ENCODE results near the gene RPGRIP1L. TPM values are rescaled to one million over a fixed set of nuclear protein-coding genes. Genes with fewer than 3 reads are reported as not detected.

RPGRIP1L gene
- polyA plus RNA-seq, 1 donor (not counting 4 experiments of a cell fraction or from before 2014, with no cell fraction given), result 11.6 TPM

DNA sequence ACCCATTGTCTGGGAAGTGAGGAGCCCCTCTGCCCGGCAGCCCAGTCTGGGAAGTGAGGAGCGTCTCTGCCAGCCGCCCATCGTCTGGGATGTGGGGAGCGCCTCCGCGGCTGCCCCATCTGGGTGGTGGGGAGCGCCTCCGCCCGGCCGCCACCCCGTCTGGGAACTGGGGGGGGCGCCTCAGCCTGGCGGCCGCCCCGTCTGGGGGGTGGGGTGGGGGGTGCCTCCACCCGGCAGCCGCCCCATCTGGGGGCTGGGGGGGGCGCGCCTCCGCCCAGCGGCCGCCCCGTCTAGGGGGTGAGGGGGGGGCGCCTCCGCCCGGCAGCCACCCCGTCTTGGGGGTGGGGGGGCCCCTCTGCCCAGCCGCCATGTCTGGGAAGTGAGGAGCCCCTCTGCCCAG, 78.4 kb downstream of the RPGRIP1L start:
- no peak overlapping the region for H3K27ac ChIP-seq (ENCODE audit: control insufficient read depth, insufficient read depth, low read length)
- no peaks in the 10 kb centered on the region for H3K79me2 ChIP-seq (ENCODE audit: control insufficient read depth, insufficient read depth, low read length)
- TF ChIP-seq EZH2 (IDR thresholded peaks at IDR 0.05; ENCODE audit: low read length), result no peak
- TF ChIP-seq, protein P1, sequence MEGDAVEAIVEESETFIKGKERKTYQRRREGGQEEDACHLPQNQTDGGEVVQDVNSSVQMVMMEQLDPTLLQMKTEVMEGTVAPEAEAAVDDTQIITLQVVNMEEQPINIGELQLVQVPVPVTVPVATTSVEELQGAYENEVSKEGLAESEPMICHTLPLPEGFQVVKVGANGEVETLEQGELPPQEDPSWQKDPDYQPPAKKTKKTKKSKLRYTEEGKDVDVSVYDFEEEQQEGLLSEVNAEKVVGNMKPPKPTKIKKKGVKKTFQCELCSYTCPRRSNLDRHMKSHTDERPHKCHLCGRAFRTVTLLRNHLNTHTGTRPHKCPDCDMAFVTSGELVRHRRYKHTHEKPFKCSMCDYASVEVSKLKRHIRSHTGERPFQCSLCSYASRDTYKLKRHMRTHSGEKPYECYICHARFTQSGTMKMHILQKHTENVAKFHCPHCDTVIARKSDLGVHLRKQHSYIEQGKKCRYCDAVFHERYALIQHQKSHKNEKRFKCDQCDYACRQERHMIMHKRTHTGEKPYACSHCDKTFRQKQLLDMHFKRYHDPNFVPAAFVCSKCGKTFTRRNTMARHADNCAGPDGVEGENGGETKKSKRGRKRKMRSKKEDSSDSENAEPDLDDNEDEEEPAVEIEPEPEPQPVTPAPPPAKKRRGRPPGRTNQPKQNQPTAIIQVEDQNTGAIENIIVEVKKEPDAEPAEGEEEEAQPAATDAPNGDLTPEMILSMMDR (optimal IDR thresholded peaks at IDR 0.05 in 1 of 3, IDR thresholded peaks at IDR 0.05 in 1 of 3, conservative IDR thresholded peaks at IDR 0.05 in 1 of 3; ENCODE audit: extremely low read depth in 1 of 3, insufficient read depth in 2 of 3, low read length in 3 of 3), result no peak
- no peaks in the 10 kb centered on the region for H3K9me1 ChIP-seq (ENCODE audit: control insufficient read depth, extremely low read depth, insufficient read depth, low read length)
- no peaks in the 10 kb centered on the region for H3K9me3 ChIP-seq (ENCODE audit: control insufficient read depth, low read depth, low read length)
- no peaks in the 10 kb centered on the region for H3K4me1 ChIP-seq (ENCODE audit: control insufficient read depth, extremely low read depth, insufficient read depth, low read length)
- no peak overlapping the region for H3K4me2 ChIP-seq (ENCODE audit: control insufficient read depth, extremely low read depth, insufficient read depth, low read depth, low read length)
- no peaks in the 10 kb centered on the region for H3K36me3 ChIP-seq (ENCODE audit: control insufficient read depth in 2 of 2, extremely low read depth in 1 of 2, insufficient read depth in 2 of 2, low read length in 2 of 2)
- FAIRE-seq (no peak), DNase-seq (ENCODE audit: low read depth, low spot score) (no peak)
- no peaks in the 10 kb centered on the region for H3K27me3 ChIP-seq (ENCODE audit: control insufficient read depth, extremely low read depth, insufficient read depth, low read length)
- dilution Hi-C loops (cut with MboI; ENCODE audit: extremely low pct_ligation_motif_present, low sequenced_read_pairs), result no loop called here
- H4K20me1 ChIP-seq (ENCODE audit: control insufficient read depth, extremely low read depth, insufficient read depth, low read length), result no peaks in the 10 kb centered on the region
- H2AFZ ChIP-seq (ENCODE audit: control insufficient read depth, low read length), result no peak overlapping the region
- no peak overlapping the region for H3K9ac ChIP-seq (ENCODE audit: control insufficient read depth, extremely low read depth, insufficient read depth, low read length)
- H3K4me3 ChIP-seq (ENCODE audit: control insufficient read depth in 2 of 3, extremely low read depth in 1 of 3, insufficient read depth in 2 of 3, low read depth in 1 of 3, low read length in 3 of 3), result no peak overlapping the region

DNA sequence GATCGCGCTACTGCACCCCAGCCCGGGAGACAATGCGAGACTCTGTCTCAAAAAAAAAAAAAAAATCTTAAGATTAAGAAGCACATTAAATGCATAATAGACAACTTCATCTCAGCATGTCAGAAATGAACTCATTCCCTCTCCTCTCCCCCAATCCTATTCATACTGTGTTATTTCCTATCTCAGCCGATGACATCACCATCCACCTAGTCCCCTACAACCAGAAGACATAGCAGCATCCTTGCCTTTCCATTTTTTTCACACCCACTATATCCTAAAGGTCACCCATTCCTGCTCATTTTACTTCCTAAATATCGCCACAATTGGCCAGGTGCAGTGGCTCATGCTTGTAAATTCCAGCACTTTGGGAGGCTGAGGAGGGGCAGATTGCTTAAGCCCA, 81.3 kb downstream of the RPGRIP1L start:
- H3K4me2 ChIP-seq (ENCODE audit: control insufficient read depth, extremely low read depth, insufficient read depth, low read depth, low read length), result no peak overlapping the region
- H3K9me3 ChIP-seq (ENCODE audit: control insufficient read depth, low read depth, low read length), result no peaks in the 10 kb centered on the region
- no peak overlapping the region for H3K27ac ChIP-seq (ENCODE audit: control insufficient read depth, insufficient read depth, low read length)
- dilution Hi-C loops (cut with MboI; ENCODE audit: extremely low pct_ligation_motif_present, low sequenced_read_pairs), result no loop called here
- H3K9me1 ChIP-seq (ENCODE audit: control insufficient read depth, extremely low read depth, insufficient read depth, low read length), result no peaks in the 10 kb centered on the region
- H3K36me3 ChIP-seq (ENCODE audit: control insufficient read depth in 2 of 2, extremely low read depth in 1 of 2, insufficient read depth in 2 of 2, low read length in 2 of 2), result no peaks in the 10 kb centered on the region
- DNase-seq (ENCODE audit: low read depth, low spot score), result no peak
- no peak overlapping the region for H2AFZ ChIP-seq (ENCODE audit: control insufficient read depth, low read length)
- no peaks in the 10 kb centered on the region for H4K20me1 ChIP-seq (ENCODE audit: control insufficient read depth, extremely low read depth, insufficient read depth, low read length)
- no peak for FAIRE-seq
- TF ChIP-seq, protein P1 (optimal IDR thresholded peaks at IDR 0.05 in 1 of 3, IDR thresholded peaks at IDR 0.05 in 1 of 3, conservative IDR thresholded peaks at IDR 0.05 in 1 of 3; ENCODE audit: extremely low read depth in 1 of 3, insufficient read depth in 2 of 3, low read length in 3 of 3), result no peak
- no peak for TF ChIP-seq EZH2 (IDR thresholded peaks at IDR 0.05; ENCODE audit: low read length)
- H3K4me1 ChIP-seq (ENCODE audit: control insufficient read depth, extremely low read depth, insufficient read depth, low read length), result no peaks in the 10 kb centered on the region
- no peak overlapping the region for H3K4me3 ChIP-seq (ENCODE audit: control insufficient read depth in 2 of 3, extremely low read depth in 1 of 3, insufficient read depth in 2 of 3, low read depth in 1 of 3, low read length in 3 of 3)
- H3K9ac ChIP-seq (ENCODE audit: control insufficient read depth, extremely low read depth, insufficient read depth, low read length), result no peak overlapping the region
- H3K79me2 ChIP-seq (ENCODE audit: control insufficient read depth, insufficient read depth, low read length), result no peaks in the 10 kb centered on the region
- H3K27me3 ChIP-seq (ENCODE audit: control insufficient read depth, extremely low read depth, insufficient read depth, low read length), result no peaks in the 10 kb centered on the region

Measured in keratinocyte (primary cell).